Esophagus muscularis mucosa (tissue), 4 donors: ENCODE results near the gene COL5A1.

Experiments
- EP300 ChIP-seq: sonication (generic); formaldehyde crosslinking; IDR thresholded peaks from one replicate; pipeline ENCODE4 v1.6.1; 2017; ENCODE audit warnings: antibody characterized with exemption
- POLR2A ChIP-seq: fragments of 450-650 bp; IDR thresholded peaks from one replicate; pipeline ENCODE4 v1.6.1; 2017; ENCODE audit warnings: antibody characterized with exemption, moderate library complexity, mild to moderate bottlenecking, low read depth
- TF ChIP-seq, protein P1 (sequence below), 3 experiments: fragments of 200-600 bp in 2 of 3; fragments of 450-650 bp in 1 of 3; sonication (generic) in 2 of 3; IDR thresholded peaks; one replicate each; pipeline ENCODE4 v1.5.1; 2017 to 2019; ENCODE audit warnings: antibody characterized with exemption in 3 of 3, mild to moderate bottlenecking in 2 of 3, moderate library complexity in 1 of 3

DNA sequence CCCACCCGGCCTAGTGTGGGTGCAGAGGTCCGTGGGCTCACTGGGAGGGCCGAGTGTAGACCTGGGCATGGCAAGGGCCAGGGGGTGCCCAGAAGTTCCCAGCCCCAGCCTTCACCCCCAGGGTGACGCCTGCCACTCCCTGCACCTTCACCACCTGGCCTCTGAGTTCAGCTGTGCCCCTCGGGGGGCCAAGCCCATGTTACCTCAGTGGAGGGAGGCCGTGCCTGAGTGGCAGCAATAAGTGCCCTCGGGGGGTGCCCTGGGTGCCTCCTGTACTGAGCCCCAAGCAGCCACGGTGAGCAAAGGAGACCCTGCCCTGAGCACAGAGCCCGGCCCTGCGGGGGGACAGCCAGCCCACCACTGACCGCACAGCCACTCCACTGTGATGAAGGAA is 228.7 kb downstream of the COL5A1 start:
- TF ChIP-seq, protein P1, sequence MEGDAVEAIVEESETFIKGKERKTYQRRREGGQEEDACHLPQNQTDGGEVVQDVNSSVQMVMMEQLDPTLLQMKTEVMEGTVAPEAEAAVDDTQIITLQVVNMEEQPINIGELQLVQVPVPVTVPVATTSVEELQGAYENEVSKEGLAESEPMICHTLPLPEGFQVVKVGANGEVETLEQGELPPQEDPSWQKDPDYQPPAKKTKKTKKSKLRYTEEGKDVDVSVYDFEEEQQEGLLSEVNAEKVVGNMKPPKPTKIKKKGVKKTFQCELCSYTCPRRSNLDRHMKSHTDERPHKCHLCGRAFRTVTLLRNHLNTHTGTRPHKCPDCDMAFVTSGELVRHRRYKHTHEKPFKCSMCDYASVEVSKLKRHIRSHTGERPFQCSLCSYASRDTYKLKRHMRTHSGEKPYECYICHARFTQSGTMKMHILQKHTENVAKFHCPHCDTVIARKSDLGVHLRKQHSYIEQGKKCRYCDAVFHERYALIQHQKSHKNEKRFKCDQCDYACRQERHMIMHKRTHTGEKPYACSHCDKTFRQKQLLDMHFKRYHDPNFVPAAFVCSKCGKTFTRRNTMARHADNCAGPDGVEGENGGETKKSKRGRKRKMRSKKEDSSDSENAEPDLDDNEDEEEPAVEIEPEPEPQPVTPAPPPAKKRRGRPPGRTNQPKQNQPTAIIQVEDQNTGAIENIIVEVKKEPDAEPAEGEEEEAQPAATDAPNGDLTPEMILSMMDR (IDR thresholded peaks at IDR 0.05), result no peak
- TF ChIP-seq POLR2A (no peak), EP300 (no peak)
